Measurements from ENCODE around the gene GCFC2.

DNA sequence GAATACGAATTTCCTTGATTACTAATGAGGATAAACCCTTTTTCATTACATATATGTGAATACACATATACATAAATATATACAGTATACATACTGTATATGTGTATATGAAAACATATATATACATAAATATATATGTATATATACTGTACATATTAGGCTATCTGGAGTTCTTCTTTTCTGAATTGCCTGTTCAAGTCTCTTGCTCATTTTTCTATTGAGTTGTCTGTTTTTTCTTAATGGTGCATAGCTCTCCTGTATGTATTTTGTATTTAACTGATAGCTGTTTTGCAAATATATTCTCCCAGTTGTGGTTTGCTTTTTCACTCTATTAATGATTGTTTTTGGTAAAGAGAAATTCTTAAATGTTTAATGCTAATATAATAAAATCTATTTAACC, 8.9 kb upstream of the GCFC2 start:
- TF ChIP-seq UBTF (CRISPR knock-in tag; IDR thresholded peaks at IDR 0.05) (no peak), TBL1XR1 (IDR thresholded peaks at IDR 0.05; ENCODE audit: borderline replicate concordance, low read length, partially characterized antibody) (no peak), ZFAT (CRISPR knock-in tag; conservative IDR thresholded peaks at IDR 0.05) (no peak), FOSL2 (CRISPR knock-in tag; IDR thresholded peaks at IDR 0.05) (no peak), EP300 (IDR thresholded peaks at IDR 0.05; ENCODE audit: low read depth in 2 of 2, low read length in 2 of 2) (no peak), EP300 (CRISPR knock-in tag; IDR thresholded peaks at IDR 0.05; ENCODE audit: borderline replicate concordance) (no peak), HDAC6 (IDR thresholded peaks at IDR 0.05; ENCODE audit: low read depth, low read length) (no peak)
- TF ChIP-seq, protein P1, sequence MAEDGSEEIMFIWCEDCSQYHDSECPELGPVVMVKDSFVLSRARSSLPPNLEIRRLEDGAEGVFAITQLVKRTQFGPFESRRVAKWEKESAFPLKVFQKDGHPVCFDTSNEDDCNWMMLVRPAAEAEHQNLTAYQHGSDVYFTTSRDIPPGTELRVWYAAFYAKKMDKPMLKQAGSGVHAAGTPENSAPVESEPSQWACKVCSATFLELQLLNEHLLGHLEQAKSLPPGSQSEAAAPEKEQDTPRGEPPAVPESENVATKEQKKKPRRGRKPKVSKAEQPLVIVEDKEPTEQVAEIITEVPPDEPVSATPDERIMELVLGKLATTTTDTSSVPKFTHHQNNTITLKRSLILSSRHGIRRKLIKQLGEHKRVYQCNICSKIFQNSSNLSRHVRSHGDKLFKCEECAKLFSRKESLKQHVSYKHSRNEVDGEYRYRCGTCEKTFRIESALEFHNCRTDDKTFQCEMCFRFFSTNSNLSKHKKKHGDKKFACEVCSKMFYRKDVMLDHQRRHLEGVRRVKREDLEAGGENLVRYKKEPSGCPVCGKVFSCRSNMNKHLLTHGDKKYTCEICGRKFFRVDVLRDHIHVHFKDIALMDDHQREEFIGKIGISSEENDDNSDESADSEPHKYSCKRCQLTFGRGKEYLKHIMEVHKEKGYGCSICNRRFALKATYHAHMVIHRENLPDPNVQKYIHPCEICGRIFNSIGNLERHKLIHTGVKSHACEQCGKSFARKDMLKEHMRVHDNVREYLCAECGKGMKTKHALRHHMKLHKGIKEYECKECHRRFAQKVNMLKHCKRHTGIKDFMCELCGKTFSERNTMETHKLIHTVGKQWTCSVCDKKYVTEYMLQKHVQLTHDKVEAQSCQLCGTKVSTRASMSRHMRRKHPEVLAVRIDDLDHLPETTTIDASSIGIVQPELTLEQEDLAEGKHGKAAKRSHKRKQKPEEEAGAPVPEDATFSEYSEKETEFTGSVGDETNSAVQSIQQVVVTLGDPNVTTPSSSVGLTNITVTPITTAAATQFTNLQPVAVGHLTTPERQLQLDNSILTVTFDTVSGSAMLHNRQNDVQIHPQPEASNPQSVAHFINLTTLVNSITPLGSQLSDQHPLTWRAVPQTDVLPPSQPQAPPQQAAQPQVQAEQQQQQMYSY (CRISPR knock-in tag; IDR thresholded peaks at IDR 0.05), result no peak
- TF ChIP-seq, protein P2, sequence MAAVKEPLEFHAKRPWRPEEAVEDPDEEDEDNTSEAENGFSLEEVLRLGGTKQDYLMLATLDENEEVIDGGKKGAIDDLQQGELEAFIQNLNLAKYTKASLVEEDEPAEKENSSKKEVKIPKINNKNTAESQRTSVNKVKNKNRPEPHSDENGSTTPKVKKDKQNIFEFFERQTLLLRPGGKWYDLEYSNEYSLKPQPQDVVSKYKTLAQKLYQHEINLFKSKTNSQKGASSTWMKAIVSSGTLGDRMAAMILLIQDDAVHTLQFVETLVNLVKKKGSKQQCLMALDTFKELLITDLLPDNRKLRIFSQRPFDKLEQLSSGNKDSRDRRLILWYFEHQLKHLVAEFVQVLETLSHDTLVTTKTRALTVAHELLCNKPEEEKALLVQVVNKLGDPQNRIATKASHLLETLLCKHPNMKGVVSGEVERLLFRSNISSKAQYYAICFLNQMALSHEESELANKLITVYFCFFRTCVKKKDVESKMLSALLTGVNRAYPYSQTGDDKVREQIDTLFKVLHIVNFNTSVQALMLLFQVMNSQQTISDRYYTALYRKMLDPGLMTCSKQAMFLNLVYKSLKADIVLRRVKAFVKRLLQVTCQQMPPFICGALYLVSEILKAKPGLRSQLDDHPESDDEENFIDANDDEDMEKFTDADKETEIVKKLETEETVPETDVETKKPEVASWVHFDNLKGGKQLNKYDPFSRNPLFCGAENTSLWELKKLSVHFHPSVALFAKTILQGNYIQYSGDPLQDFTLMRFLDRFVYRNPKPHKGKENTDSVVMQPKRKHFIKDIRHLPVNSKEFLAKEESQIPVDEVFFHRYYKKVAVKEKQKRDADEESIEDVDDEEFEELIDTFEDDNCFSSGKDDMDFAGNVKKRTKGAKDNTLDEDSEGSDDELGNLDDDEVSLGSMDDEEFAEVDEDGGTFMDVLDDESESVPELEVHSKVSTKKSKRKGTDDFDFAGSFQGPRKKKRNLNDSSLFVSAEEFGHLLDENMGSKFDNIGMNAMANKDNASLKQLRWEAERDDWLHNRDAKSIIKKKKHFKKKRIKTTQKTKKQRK (IDR thresholded peaks at IDR 0.05; ENCODE audit: low read length), result no peak
- TF ChIP-seq, protein P3, sequence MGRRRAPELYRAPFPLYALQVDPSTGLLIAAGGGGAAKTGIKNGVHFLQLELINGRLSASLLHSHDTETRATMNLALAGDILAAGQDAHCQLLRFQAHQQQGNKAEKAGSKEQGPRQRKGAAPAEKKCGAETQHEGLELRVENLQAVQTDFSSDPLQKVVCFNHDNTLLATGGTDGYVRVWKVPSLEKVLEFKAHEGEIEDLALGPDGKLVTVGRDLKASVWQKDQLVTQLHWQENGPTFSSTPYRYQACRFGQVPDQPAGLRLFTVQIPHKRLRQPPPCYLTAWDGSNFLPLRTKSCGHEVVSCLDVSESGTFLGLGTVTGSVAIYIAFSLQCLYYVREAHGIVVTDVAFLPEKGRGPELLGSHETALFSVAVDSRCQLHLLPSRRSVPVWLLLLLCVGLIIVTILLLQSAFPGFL (CRISPR knock-in tag; IDR thresholded peaks at IDR 0.05), result no peak
